Measurements from ENCODE around the gene TOP3A. TPM values are rescaled to one million over a fixed set of nuclear protein-coding genes. Genes with fewer than 3 reads are reported as not detected.

Gene TOP3A
- total RNA-seq, 4 donors from 2014 or later = 21.2 to 33.5 (median 21.8) TPM

- Histone ChIP-seq H3K27me3 (no peaks in the 10 kb centered on the region), H3K36me3 (no peaks in the 10 kb centered on the region), H3K4me1 (peaks cover 14 to 60% (median 27%) of the 10 kb centered on the region in 4 donors), H3K27ac (replicated peaks in 1 of 4) (peak overlapping the region; percentile 65 to 79 (median 67)), H3K9me3 (no peaks in the 10 kb centered on the region), H3K4me3 (peak overlapping the region; percentile 66 to 89 (median 72))
- TF ChIP-seq POLR2A (IDR thresholded peaks at IDR 0.05; ENCODE audit: low read depth) (no peak), EP300 (IDR thresholded peaks at IDR 0.05) (no peak), POLR2AphosphoS5 (IDR thresholded peaks at IDR 0.05) (no peak), CTCF (IDR thresholded peaks at IDR 0.05) (no peak)
- under 1% methylated on average over 21 of the region's 57 CpGs for WGBS
- intact Hi-C loops (cut with DNase I) = no loop called here
- no peak for DNase-seq (ENCODE audit: extremely low spot score)
These were observed 89.0 kb downstream of the TOP3A start for GRCh38 chr17:18225642-18226283.

- Histone ChIP-seq H3K36me3 (no peaks in the 10 kb centered on the region), H3K27ac (replicated peaks in 1 of 4) (peak within 1 kb of the TSS; percentile 65 to 79 (median 73)), H3K4me1 (peaks cover 14 to 55% (median 27%) of the 10 kb centered on the region in 4 donors), H3K27me3 (no peaks in the 10 kb centered on the region), H3K9me3 (no peaks in the 10 kb centered on the region), H3K4me3 (peak within 1 kb of the TSS; percentile 66 to 89 (median 72))
- peak; percentile 98 for DNase-seq (ENCODE audit: extremely low spot score)
- 1% methylated on average over 40 of the region's 60 CpGs for WGBS
- TF ChIP-seq POLR2AphosphoS5 (IDR thresholded peaks at IDR 0.05) = peak; percentile 50 to 72
- TF ChIP-seq CTCF (IDR thresholded peaks at IDR 0.05) = no peak
- intact Hi-C loops (cut with DNase I) = no loop called here
These were observed 89.6 kb downstream of the TOP3A start, which contains the start of gene LLGL1 for GRCh38 chr17:18225121-18225641. LLGL1 (plus strand) TSS chr17:18225635; CDS start chr17:18225683, 48 bp downstream.

- Histone ChIP-seq H3K27ac (replicated peaks in 1 of 4) (peak overlapping the region; percentile 63 to 76 (median 68)), H3K9me3 (no peaks in the 10 kb centered on the region), H3K4me3 (peak overlapping the region; percentile 66 to 89 (median 72)), H3K36me3 (no peaks in the 10 kb centered on the region), H3K4me1 (peaks cover 14 to 48% (median 27%) of the 10 kb centered on the region in 4 donors), H3K27me3 (no peaks in the 10 kb centered on the region)
- TF ChIP-seq CTCF (IDR thresholded peaks at IDR 0.05) (no peak), POLR2AphosphoS5 (IDR thresholded peaks at IDR 0.05) (no peak), POLR2A (IDR thresholded peaks at IDR 0.05; ENCODE audit: low read depth) (no peak), EP300 (IDR thresholded peaks at IDR 0.05) (no peak)
- intact Hi-C loops (cut with DNase I) = loop anchor here (5.0 kb wide), 1 partner anchor 88 kb away; the partner anchor contains the start of gene TOP3A
- DNase-seq (ENCODE audit: extremely low spot score) = no peak
- WGBS = 28% methylated on average over 20 of the region's 23 CpGs
These were observed 90.2 kb downstream of the TOP3A start for GRCh38 chr17:18224387-18225120.

GRCh38 chr17:18224053-18224386, 90.8 kb downstream of the TOP3A start:
- no peak for DNase-seq (ENCODE audit: extremely low spot score)
- Histone ChIP-seq H3K36me3 (no peaks in the 10 kb centered on the region), H3K27ac (replicated peaks in 1 of 4) (peak overlapping the region; percentile 63 to 76 (median 68)), H3K4me3 (no peak overlapping the region), H3K4me1 (peaks cover 14 to 49% (median 30%) of the 10 kb centered on the region in 4 donors), H3K9me3 (no peaks in the 10 kb centered on the region), H3K27me3 (no peaks in the 10 kb centered on the region)
- intact Hi-C loops (cut with DNase I) = loop anchor here (5.0 kb wide), 1 partner anchor 88 kb away; the partner anchor contains the start of gene TOP3A
- TF ChIP-seq EP300 (IDR thresholded peaks at IDR 0.05) (no peak), CTCF (IDR thresholded peaks at IDR 0.05) (no peak), POLR2AphosphoS5 (IDR thresholded peaks at IDR 0.05) (no peak), POLR2A (IDR thresholded peaks at IDR 0.05; ENCODE audit: low read depth) (no peak)
- WGBS = 74% methylated on average over 3 of the region's 4 CpGs

Other genes with a start within 250 kb of the TOP3A start
- 10 to 100 TPM; 27.4 to 33.8 (median 33.0) TPM for gene DRG2, start 227.0 kb downstream of the TOP3A start, total RNA-seq
- gene MYO15A, start 206.2 kb downstream of the TOP3A start, total RNA-seq = under 1 TPM; 0.33 to 0.98 (median 0.61) TPM
- 100 to 1,000 TPM; 120 to 197 (median 151) TPM for gene ALKBH5, start 131.2 kb downstream of the TOP3A start, total RNA-seq
- gene LLGL1, start 89.4 kb downstream of the TOP3A start, total RNA-seq = 10 to 100 TPM; 17.6 to 35.1 (median 26.2) TPM
- gene FLII, start 56.3 kb downstream of the TOP3A start, total RNA-seq = 100 to 1,000 TPM; 302 to 528 (median 408) TPM
- 10 to 100 TPM; 10.8 to 27.2 (median 17.9) TPM for gene MIEF2, start 54.3 kb downstream of the TOP3A start, total RNA-seq
- 10 to 100 TPM; 13.3 to 20.5 (median 17.3) TPM for gene SMCR8, start 299 bp upstream of the TOP3A start, total RNA-seq
- 10 to 100 TPM; 17.4 to 30.6 (median 24.0) TPM for gene SHMT1, start 48.6 kb upstream of the TOP3A start, total RNA-seq
- gene EVPLL, start 62.8 kb upstream of the TOP3A start, total RNA-seq = not detected
- gene LGALS9C, start 161.8 kb upstream of the TOP3A start, total RNA-seq = under 1 TPM in 2 of 4 donors, not detected in 2; 0.23 to 0.42 TPM